AG04449 (cell line): ENCODE data around the gene ENPP7.

Source experiments
- CTCF ChIA-PET: fragments of 350-600 bp; formaldehyde crosslinking; extraction: SDS; loops from one replicate; lab custom pipeline; 2021; ENCODE audit warnings: antibody characterized with exemption; lab: Yijun Ruan, JAX
- POLR2A ChIA-PET: fragments of 400-600, 350-600 bp; formaldehyde crosslinking; extraction: SDS; loops from one replicate; lab custom pipeline; 2020; ENCODE audit warnings: antibody characterized with exemption, inconsistent platforms; lab: Yijun Ruan, JAX
- DNase-seq: peaks from one replicate; pipeline ENCODE4 v3.0.0-alpha.2; 2010; ENCODE audit warnings: low read depth, low spot score
- H3K4me3 ChIP-seq: 2 replicates; pipeline ENCODE4 v1.5.1; 2011; ENCODE audit warnings: low read depth, mild to moderate bottlenecking, control low read depth, low read length
- TF ChIP-seq, protein P1 (sequence below): IDR thresholded peaks from one replicate; pipeline ENCODE4 v1.5.1; 2011; ENCODE audit warnings: mild to moderate bottlenecking, moderate library complexity, low read length, control low read depth, inconsistent platforms; ENCODE audit not compliant: insufficient read depth; ENCODE audit errors: missing control alignments

ENPP7 gene

DNA sequence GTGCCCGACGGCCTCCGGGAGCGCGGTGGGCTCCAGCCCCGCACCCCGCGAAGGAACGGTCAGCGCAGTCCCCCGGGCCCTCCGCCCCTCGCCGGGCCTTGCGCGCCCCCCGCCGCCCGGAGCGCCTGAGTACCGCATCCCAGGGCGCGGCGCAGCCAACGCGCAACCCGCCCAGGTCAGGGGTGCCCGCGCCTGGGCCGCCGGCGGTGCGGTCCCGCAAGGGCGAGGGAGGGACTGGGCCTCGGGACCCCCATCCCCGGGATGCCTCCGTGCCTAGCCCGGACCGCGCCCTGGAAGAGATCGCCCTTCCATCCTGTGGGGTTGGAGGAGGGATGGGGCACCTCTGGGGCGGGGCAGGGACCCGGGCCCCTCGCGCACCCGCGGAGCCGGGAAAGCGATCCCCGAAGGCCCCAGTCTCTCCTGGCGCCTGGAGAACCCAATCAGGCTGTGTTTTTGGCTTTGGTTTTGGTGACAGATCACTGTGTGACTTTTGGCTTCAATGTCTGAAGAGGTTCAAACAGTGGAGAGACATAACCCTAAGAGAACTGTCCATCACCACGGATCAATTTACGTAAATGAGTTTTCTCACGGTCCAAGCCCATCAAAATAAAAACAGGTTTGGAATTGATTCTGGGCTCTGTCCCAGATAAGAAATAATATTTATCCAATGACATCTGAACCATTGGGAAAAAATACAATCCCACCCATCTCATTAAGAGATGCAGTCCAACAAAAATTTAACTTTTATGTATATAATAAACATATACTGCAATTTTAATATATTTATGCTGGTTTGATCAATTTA lies 17.8 kb downstream of the ENPP7 start:
- no peak for DNase-seq
- TF ChIP-seq, protein P1, sequence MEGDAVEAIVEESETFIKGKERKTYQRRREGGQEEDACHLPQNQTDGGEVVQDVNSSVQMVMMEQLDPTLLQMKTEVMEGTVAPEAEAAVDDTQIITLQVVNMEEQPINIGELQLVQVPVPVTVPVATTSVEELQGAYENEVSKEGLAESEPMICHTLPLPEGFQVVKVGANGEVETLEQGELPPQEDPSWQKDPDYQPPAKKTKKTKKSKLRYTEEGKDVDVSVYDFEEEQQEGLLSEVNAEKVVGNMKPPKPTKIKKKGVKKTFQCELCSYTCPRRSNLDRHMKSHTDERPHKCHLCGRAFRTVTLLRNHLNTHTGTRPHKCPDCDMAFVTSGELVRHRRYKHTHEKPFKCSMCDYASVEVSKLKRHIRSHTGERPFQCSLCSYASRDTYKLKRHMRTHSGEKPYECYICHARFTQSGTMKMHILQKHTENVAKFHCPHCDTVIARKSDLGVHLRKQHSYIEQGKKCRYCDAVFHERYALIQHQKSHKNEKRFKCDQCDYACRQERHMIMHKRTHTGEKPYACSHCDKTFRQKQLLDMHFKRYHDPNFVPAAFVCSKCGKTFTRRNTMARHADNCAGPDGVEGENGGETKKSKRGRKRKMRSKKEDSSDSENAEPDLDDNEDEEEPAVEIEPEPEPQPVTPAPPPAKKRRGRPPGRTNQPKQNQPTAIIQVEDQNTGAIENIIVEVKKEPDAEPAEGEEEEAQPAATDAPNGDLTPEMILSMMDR, result no peak
- ChIA-PET CTCF (interaction anchor here (1.2 kb wide), 1 partner anchor 8 kb away, joined by 6 read pairs; no protein-coding TSS in a partner anchor), POLR2A (no interaction called here)
- no peak overlapping the region for H3K4me3 ChIP-seq

DNA sequence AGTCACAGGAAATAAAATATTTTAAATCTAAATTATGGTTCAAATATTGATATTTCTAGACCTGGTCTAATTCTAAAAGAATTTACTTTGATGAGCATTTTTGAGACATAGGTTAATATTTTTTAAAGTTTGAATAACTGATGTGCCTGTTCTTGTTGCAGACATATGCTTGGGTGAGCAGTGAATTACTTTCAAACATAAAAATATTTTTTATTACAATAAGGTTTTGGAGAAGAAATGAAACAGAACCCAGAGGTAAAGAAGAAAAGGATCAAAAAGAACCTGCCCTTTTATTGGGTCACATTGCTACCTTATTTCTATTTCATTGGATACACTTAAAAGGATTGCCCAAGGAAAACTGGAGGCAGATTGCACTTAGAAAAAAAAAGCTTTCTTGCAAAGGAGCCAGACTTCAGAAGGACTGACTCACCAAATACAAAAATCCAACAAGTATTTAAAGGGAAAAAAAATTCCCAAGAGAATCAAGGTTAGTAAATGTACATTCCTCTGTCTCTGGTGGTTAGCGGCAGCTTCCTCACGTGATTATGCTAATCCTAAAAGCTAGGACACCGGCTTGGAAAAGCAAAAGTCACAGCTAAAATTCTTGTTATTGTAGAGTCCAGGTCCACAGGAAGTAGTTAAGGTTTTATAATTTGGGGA lies 18.5 kb downstream of the ENPP7 start:
- POLR2A ChIA-PET, result interaction anchor here (0.6 kb wide), 1 partner anchor 240 kb away, joined by 3 read pairs; no protein-coding TSS in a partner anchor

DNA sequence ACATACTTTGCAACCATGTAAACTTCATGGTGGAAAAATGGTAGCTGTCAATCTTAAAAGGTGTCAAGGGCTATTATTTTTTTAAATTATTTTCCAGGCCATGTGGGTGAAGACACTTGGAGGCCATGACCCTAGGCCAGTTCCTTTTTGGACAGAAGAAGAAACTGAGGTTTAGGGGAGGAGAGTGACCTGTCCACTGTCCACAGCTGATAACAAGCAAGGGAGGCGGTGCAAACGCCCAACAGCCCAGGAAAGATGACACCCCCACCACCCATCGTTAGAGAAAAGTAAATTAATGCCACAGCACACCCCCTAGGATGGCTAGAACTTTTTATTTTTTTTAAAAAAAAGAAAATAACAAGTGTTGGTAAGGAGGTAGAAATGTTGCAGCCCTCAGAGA lies 19.2 kb downstream of the ENPP7 start:
- no peak overlapping the region for H3K4me3 ChIP-seq
- ChIA-PET POLR2A (interaction anchor here (0.6 kb wide), 1 partner anchor 240 kb away, joined by 3 read pairs; no protein-coding TSS in a partner anchor), CTCF (interaction anchor here (0.6 to 1.2 kb wide), 4 partner anchors 9 to 256 kb away, joined by 3 to 6 read pairs (median 4); partner anchors contain the start of gene CBX4)
- TF ChIP-seq, protein P1, result no peak
- no peak for DNase-seq

More for the DNA sequence above, 18.5 kb downstream of the ENPP7 start:
- peak; percentile 34 for DNase-seq
- TF ChIP-seq, protein P1, result no peak
- no peak overlapping the region for H3K4me3 ChIP-seq
- CTCF ChIA-PET, result interaction anchor here (0.9 to 1.2 kb wide), 3 partner anchors 8 to 257 kb away, joined by 3 to 6 read pairs (median 4); partner anchors contain the start of gene CBX4

DNA sequence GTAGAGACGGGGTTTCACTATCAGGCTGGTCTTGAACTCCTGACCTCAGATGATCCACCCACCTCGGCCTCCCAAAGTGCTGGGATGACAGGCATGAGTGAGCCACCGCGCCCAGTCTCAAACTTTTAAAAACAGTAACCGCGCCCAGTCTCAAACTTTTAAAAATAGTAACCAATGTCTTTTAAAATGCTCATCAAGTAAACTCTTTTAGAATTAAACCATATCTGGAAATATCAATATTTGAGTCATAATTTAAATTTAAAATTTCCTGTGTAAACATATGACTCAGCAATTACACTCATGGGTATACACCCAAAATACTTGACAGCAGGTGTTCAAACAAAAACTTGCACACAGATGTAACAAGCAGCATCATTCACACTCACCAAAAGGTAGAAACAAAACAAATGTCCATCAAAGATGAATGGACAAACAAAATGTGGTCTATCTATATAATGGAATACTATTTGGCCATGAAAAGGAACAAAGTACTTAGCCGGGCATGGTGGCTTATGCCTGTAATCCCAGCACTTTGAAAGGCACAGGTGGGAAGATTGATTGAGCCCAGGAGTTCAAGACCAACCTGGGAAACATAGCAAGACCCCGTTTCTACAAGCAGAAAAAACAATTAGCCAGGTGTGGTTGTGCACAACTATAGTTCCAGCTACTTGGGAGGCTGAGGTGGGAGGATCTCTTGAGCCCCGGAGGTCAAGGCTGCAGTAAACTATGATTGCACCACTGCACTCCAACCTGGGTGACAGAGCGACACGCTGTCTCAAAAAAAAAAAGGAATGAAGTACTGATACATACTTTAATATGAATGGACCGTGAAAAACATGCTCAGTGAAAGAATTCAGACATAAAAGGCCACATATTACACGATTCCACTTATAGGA lies 20.2 kb downstream of the ENPP7 start:
- H3K4me3 ChIP-seq, result no peak overlapping the region
- TF ChIP-seq, protein P1, result no peak
- no peak for DNase-seq
- ChIA-PET CTCF (interaction anchor here (0.6 to 1.7 kb wide), 2 partner anchors 7 to 16 kb away, joined by 3 to 9 read pairs; no protein-coding TSS in a partner anchor), POLR2A (no interaction called here)

DNA sequence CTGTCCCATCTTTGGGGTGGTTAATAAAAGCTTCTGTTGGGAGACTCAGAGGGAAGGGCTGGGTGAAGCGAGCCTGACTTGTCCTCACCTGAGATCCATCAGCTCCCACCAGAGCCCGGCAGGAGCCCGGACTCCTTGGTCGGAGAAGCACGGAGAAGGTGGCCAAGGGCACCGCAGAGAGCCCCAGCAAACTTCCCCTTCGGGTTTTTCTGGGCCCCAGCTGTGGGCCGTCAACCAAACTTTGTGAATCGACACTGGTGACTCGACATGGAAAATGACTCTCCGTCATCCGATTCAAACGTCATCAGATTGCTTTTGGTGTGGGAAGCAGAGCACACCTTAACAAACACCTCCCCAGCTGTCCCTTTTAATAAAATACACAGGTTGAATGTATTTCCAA lies 21.4 kb downstream of the ENPP7 start:
- no peak overlapping the region for H3K4me3 ChIP-seq
- no peak for DNase-seq
- TF ChIP-seq, protein P1, result no peak
- CTCF ChIA-PET, result interaction anchor here (0.6 to 1.7 kb wide), 3 partner anchors 9 to 18 kb away, joined by 4 to 9 read pairs (median 4); no protein-coding TSS in a partner anchor
- POLR2A ChIA-PET, result no interaction called here
